Measurements from ENCODE around the gene RBP3. TPM values are rescaled to one million over a fixed set of nuclear protein-coding genes. Genes with fewer than 3 reads are reported as not detected.

RBP3 gene
- total RNA-seq, 1 donor from 2014 or later, result not detected

DNA sequence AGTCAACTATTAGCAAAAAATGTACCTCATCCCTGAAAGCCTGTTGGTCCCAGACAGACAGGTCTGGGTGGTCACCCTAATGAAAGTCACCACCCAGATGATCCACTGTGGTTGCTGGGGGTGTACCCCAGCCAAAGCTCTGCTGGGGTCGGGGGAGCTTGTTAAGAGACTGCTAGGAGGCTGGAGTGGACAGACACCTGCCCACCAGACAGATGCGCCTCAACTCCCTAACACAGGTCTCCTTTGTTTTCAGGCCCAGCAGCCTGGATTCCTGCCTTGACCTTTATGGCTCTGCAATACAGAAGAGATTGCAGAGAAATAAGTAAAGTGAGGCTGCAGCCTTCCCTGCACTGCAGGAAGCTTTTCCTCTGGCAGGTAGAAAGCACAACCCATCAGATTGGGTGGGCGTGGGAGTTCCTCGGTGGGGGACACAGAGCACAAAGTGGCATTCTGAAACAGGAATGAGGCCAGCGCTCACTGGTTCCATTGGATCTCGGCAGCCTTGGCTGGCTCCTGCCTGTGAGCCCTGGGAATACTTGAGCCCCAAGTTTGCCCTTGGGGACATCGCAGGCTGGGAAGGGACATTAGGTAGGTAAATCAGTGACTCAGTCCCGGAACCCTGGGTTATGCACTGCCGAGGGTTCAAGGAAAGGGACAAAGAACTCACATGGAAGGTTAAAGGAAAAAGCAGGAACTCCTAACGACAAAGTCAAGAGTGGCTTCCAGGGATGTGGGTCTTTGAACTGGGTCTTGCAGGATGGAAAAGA lies 53.9 kb downstream of the RBP3 start:
- Mint-ChIP-seq H3K36me3 (ENCODE audit: low read depth) (no peaks in the 10 kb centered on the region), H3K27ac (ENCODE audit: unreplicated experiment) (peak overlapping the region; percentile 87), H3K27me3 (ENCODE audit: low read depth) (no peaks in the 10 kb centered on the region), H3K9me3 (peaks cover 3% of the 10 kb centered on the region), H3K4me1 (peaks cover 22% of the 10 kb centered on the region), H3K4me3 (no peak overlapping the region)
- no peak for DNase-seq (ENCODE audit: low read depth, low spot score)
- TF ChIP-seq, protein P1, sequence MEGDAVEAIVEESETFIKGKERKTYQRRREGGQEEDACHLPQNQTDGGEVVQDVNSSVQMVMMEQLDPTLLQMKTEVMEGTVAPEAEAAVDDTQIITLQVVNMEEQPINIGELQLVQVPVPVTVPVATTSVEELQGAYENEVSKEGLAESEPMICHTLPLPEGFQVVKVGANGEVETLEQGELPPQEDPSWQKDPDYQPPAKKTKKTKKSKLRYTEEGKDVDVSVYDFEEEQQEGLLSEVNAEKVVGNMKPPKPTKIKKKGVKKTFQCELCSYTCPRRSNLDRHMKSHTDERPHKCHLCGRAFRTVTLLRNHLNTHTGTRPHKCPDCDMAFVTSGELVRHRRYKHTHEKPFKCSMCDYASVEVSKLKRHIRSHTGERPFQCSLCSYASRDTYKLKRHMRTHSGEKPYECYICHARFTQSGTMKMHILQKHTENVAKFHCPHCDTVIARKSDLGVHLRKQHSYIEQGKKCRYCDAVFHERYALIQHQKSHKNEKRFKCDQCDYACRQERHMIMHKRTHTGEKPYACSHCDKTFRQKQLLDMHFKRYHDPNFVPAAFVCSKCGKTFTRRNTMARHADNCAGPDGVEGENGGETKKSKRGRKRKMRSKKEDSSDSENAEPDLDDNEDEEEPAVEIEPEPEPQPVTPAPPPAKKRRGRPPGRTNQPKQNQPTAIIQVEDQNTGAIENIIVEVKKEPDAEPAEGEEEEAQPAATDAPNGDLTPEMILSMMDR (conservative IDR thresholded peaks at IDR 0.05), result no peak

DNA sequence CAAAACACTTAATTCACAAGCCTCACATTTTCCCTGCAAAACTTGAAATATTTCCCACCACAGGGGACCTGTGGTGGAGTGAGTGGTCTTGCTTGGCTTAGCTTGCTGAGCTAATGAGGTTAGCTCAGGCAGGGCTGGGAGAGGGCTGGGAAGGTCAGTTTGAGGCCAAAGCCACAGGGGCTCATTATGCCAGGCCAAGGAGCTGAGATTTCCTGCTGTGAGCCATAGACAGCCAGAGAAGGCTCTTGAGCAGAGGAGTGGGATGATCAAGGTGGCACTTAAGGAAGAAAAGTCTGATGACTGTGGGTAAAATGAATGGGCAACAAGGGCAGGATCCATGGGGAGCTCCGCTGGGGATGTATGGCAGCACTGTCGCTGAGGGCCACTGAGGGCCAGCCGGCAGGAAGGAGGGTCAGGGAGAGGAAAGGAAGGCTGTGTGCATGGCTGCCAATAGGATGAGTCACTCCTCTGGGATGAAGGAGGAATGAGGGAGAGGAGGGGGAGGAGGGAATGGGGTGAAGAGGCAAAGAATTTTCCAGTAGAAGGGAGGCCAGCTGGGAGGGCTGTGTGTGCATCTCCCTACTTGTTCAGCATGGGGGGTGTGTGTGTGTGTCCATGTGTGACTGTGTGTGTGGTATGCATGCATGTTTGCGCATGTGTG lies 54.6 kb downstream of the RBP3 start:
- Mint-ChIP-seq H3K27ac (ENCODE audit: unreplicated experiment) (peak overlapping the region; percentile 86), H3K36me3 (ENCODE audit: low read depth) (no peaks in the 10 kb centered on the region), H3K4me3 (peak overlapping the region; percentile 48), H3K9me3 (peaks cover 3% of the 10 kb centered on the region), H3K27me3 (ENCODE audit: low read depth) (no peaks in the 10 kb centered on the region), H3K4me1 (peaks cover 22% of the 10 kb centered on the region)
- TF ChIP-seq, protein P1 (conservative IDR thresholded peaks at IDR 0.05), result no peak
- DNase-seq (ENCODE audit: low read depth, low spot score), result no peak

DNA sequence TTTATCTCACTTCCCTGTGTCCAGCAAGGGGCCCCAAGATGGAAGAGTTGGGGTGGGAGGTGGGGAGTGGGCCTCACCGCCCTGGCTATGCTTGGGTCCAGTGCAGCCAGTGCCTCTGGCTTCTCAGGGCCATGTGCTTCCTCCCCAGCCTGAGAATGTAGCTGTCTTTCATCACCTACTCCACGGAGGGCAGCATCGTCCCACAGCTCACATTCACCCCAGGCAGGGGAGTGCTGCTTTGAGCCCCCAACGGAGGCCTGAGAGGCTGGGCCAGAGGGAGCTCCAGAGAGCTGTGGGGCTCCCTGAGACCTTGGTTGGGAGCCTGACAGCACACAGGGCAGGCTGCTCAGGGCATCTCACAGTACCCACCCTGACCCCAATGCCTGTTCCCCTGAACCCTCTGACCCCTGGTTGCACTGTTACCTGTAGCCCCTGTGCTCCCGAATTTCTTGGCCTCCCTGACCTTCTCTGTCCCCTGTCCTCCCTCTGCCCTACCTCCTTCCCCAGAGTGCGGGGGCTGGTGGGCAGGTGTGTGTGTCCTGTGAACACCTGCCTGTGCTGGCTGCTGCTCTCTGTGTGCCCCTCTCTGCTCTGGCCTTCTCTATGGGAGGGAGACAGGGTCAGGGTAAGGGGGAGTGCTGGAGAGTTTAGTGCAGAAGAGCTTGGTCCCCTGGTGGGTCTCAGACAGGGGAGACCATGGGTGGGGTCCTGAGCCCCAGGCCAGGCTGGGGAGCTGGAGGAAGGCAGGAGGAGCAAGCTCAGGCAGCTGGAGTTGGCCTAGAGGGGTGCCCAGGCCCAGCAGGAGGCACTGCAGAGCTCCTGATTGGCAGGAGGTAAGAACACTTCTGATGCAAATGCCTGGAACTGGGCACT lies 55.5 kb downstream of the RBP3 start:
- Mint-ChIP-seq H3K4me3 (no peak overlapping the region), H3K36me3 (ENCODE audit: low read depth) (no peaks in the 10 kb centered on the region), H3K27ac (ENCODE audit: unreplicated experiment) (peak overlapping the region; percentile 89), H3K27me3 (ENCODE audit: low read depth) (no peaks in the 10 kb centered on the region), H3K4me1 (peaks cover 22% of the 10 kb centered on the region), H3K9me3 (no peaks in the 10 kb centered on the region)
- no peak for DNase-seq (ENCODE audit: low read depth, low spot score)
- TF ChIP-seq, protein P1 (conservative IDR thresholded peaks at IDR 0.05), result no peak

DNA sequence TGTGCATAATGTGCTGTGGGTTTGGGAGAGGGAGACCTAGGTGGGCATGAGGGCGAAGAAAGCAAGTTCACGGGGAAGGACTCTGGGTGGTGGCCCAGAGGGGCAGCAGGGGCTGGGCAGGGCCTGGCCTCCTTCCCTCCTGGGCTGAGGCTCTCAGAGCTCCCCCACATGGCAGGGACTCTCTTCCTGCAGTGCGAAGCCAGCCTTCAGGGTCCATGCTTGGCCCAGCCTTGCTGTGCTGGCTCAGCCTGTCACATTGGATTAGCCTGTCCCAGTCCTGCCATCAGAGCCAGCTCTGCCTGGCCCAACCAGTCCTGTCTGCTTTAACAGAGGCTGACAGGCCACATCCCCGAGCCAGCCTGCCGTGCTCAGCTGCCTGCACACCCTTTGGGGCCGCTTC lies 56.3 kb downstream of the RBP3 start:
- Mint-ChIP-seq H3K4me1 (peaks cover 22% of the 10 kb centered on the region), H3K27me3 (ENCODE audit: low read depth) (no peaks in the 10 kb centered on the region), H3K4me3 (no peak overlapping the region), H3K9me3 (no peaks in the 10 kb centered on the region), H3K27ac (ENCODE audit: unreplicated experiment) (peak overlapping the region; percentile 27), H3K36me3 (ENCODE audit: low read depth) (no peaks in the 10 kb centered on the region)
- DNase-seq (ENCODE audit: low read depth, low spot score), result no peak
- TF ChIP-seq, protein P1 (conservative IDR thresholded peaks at IDR 0.05), result no peak

DNA sequence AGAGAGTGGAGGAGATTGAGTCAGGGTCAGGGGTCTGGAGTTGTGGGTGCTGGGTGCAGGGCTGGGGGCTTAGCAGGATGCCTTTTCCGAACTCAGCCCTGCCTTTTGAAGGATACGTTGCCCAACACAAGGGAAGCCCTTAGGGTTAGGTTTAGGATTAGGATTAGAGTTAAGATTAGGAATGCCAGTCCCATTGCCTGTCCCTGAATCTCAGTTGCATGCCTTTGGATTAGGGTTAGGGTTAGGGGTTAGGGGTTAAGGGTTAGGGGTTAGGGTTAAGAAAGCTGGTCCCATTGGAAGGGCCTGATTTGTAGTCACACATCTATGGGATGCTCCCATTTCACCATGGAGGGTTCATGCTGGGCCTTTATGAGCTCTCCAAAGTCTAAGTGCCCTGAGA lies 56.8 kb downstream of the RBP3 start:
- DNase-seq (ENCODE audit: low read depth, low spot score), result no peak
- no peaks in the 10 kb centered on the region for H3K27me3 Mint-ChIP-seq (ENCODE audit: low read depth)
- TF ChIP-seq, protein P1 (conservative IDR thresholded peaks at IDR 0.05), result no peak
- H3K4me1 Mint-ChIP-seq, result peaks cover 22% of the 10 kb centered on the region
- no peaks in the 10 kb centered on the region for H3K36me3 Mint-ChIP-seq (ENCODE audit: low read depth)
- H3K4me3 Mint-ChIP-seq, result no peak overlapping the region
- peak overlapping the region; percentile 19 for H3K27ac Mint-ChIP-seq (ENCODE audit: unreplicated experiment)
- no peaks in the 10 kb centered on the region for H3K9me3 Mint-ChIP-seq
